Measurements from ENCODE around the gene AGBL4.

AGBL4 gene

GRCh38 chr1:48677306-48678287 lies 1346.2 kb downstream of the AGBL4 start:
- Histone ChIP-seq H3K27me3 (ENCODE audit: insufficient read depth, low read length) (no peaks in the 10 kb centered on the region), H2AFZ (ENCODE audit: low read length, unreplicated experiment) (no peak overlapping the region), H3K79me2 (ENCODE audit: control insufficient read depth, insufficient read depth, low read length, unreplicated experiment) (no peaks in the 10 kb centered on the region), H3K4me1 (ENCODE audit: control insufficient read depth, insufficient read depth, low read length, unreplicated experiment) (peaks cover 8% of the 10 kb centered on the region), H3K4me3 (ENCODE audit: low read depth, low read length) (no peak overlapping the region), H3K36me3 (ENCODE audit: insufficient read depth, low read length) (no peaks in the 10 kb centered on the region), H3K27ac (ENCODE audit: low read depth, low read length) (no peak overlapping the region)

- peaks cover 8% of the 10 kb centered on the region for H3K4me1 ChIP-seq (ENCODE audit: control insufficient read depth, insufficient read depth, low read length, unreplicated experiment)
- H3K36me3 ChIP-seq (ENCODE audit: insufficient read depth, low read length) = no peaks in the 10 kb centered on the region
- H3K27me3 ChIP-seq (ENCODE audit: insufficient read depth, low read length) = no peaks in the 10 kb centered on the region
- H3K4me3 ChIP-seq (ENCODE audit: low read depth, low read length) = no peak overlapping the region
- H3K79me2 ChIP-seq (ENCODE audit: control insufficient read depth, insufficient read depth, low read length, unreplicated experiment) = no peaks in the 10 kb centered on the region
- no peak overlapping the region for H2AFZ ChIP-seq (ENCODE audit: low read length, unreplicated experiment)
- H3K27ac ChIP-seq (ENCODE audit: low read depth, low read length) = no peak overlapping the region
Observed at GRCh38 chr1:48676822-48677221, 1346.9 kb downstream of the AGBL4 start.

GRCh38 chr1:48676376-48676775 lies 1347.4 kb downstream of the AGBL4 start:
- Histone ChIP-seq H3K27me3 (ENCODE audit: insufficient read depth, low read length) (no peaks in the 10 kb centered on the region), H3K27ac (ENCODE audit: low read depth, low read length) (no peak overlapping the region), H3K4me1 (ENCODE audit: control insufficient read depth, insufficient read depth, low read length, unreplicated experiment) (peaks cover 8% of the 10 kb centered on the region)

GRCh38 chr1:48675251-48675650 lies 1348.5 kb downstream of the AGBL4 start:
- Histone ChIP-seq H3K27ac (ENCODE audit: low read depth, low read length) (no peak overlapping the region), H3K4me3 (ENCODE audit: low read depth, low read length) (no peak overlapping the region), H3K79me2 (ENCODE audit: control insufficient read depth, insufficient read depth, low read length, unreplicated experiment) (no peaks in the 10 kb centered on the region), H3K27me3 (ENCODE audit: insufficient read depth, low read length) (no peaks in the 10 kb centered on the region), H3K4me1 (ENCODE audit: control insufficient read depth, insufficient read depth, low read length, unreplicated experiment) (peaks cover 8% of the 10 kb centered on the region), H3K36me3 (ENCODE audit: insufficient read depth, low read length) (no peaks in the 10 kb centered on the region), H2AFZ (ENCODE audit: low read length, unreplicated experiment) (no peak overlapping the region)

More at GRCh38 chr1:48676376-48676775, 1347.4 kb downstream of the AGBL4 start:
- Histone ChIP-seq H3K4me3 (ENCODE audit: low read depth, low read length) (no peak overlapping the region), H3K36me3 (ENCODE audit: insufficient read depth, low read length) (no peaks in the 10 kb centered on the region), H3K79me2 (ENCODE audit: control insufficient read depth, insufficient read depth, low read length, unreplicated experiment) (no peaks in the 10 kb centered on the region), H2AFZ (ENCODE audit: low read length, unreplicated experiment) (no peak overlapping the region)

- Histone ChIP-seq H3K4me1 (ENCODE audit: control insufficient read depth, insufficient read depth, low read length, unreplicated experiment) (peaks cover 8% of the 10 kb centered on the region), H2AFZ (ENCODE audit: low read length, unreplicated experiment) (no peak overlapping the region), H3K4me3 (ENCODE audit: low read depth, low read length) (no peak overlapping the region), H3K27ac (ENCODE audit: low read depth, low read length) (no peak overlapping the region), H3K27me3 (ENCODE audit: insufficient read depth, low read length) (no peaks in the 10 kb centered on the region), H3K79me2 (ENCODE audit: control insufficient read depth, insufficient read depth, low read length, unreplicated experiment) (no peaks in the 10 kb centered on the region), H3K36me3 (ENCODE audit: insufficient read depth, low read length) (no peaks in the 10 kb centered on the region)
Observed at GRCh38 chr1:48674641-48675040, 1349.1 kb downstream of the AGBL4 start.

GRCh38 chr1:48673332-48674105 lies 1350.2 kb downstream of the AGBL4 start:
- Histone ChIP-seq H3K4me1 (ENCODE audit: control insufficient read depth, insufficient read depth, low read length, unreplicated experiment) (peaks cover 8% of the 10 kb centered on the region), H3K79me2 (ENCODE audit: control insufficient read depth, insufficient read depth, low read length, unreplicated experiment) (no peaks in the 10 kb centered on the region), H3K36me3 (ENCODE audit: insufficient read depth, low read length) (no peaks in the 10 kb centered on the region), H3K27me3 (ENCODE audit: insufficient read depth, low read length) (no peaks in the 10 kb centered on the region), H2AFZ (ENCODE audit: low read length, unreplicated experiment) (no peak overlapping the region), H3K4me3 (ENCODE audit: low read depth, low read length) (no peak overlapping the region), H3K27ac (ENCODE audit: low read depth, low read length) (no peak overlapping the region)

- Histone ChIP-seq H3K36me3 (ENCODE audit: insufficient read depth, low read length) (no peaks in the 10 kb centered on the region), H3K27ac (ENCODE audit: low read depth, low read length) (no peak overlapping the region), H3K79me2 (ENCODE audit: control insufficient read depth, insufficient read depth, low read length, unreplicated experiment) (no peaks in the 10 kb centered on the region), H3K4me1 (ENCODE audit: control insufficient read depth, insufficient read depth, low read length, unreplicated experiment) (peaks cover 8% of the 10 kb centered on the region), H3K27me3 (ENCODE audit: insufficient read depth, low read length) (no peaks in the 10 kb centered on the region), H2AFZ (ENCODE audit: low read length, unreplicated experiment) (no peak overlapping the region), H3K4me3 (ENCODE audit: low read depth, low read length) (no peak overlapping the region)
Observed at GRCh38 chr1:48671578-48671977, 1352.2 kb downstream of the AGBL4 start.

GRCh38 chr1:48670234-48671020 lies 1353.3 kb downstream of the AGBL4 start:
- no peaks in the 10 kb centered on the region for H3K79me2 ChIP-seq (ENCODE audit: control insufficient read depth, insufficient read depth, low read length, unreplicated experiment)
- H3K4me1 ChIP-seq (ENCODE audit: control insufficient read depth, insufficient read depth, low read length, unreplicated experiment) = peaks cover 8% of the 10 kb centered on the region
- H3K27ac ChIP-seq (ENCODE audit: low read depth, low read length) = no peak overlapping the region
- no peak overlapping the region for H3K4me3 ChIP-seq (ENCODE audit: low read depth, low read length)
- no peaks in the 10 kb centered on the region for H3K27me3 ChIP-seq (ENCODE audit: insufficient read depth, low read length)
- no peak overlapping the region for H2AFZ ChIP-seq (ENCODE audit: low read length, unreplicated experiment)
- H3K36me3 ChIP-seq (ENCODE audit: insufficient read depth, low read length) = no peaks in the 10 kb centered on the region

GRCh38 chr1:48668339-48668738 lies 1355.4 kb downstream of the AGBL4 start:
- H3K79me2 ChIP-seq (ENCODE audit: control insufficient read depth, insufficient read depth, low read length, unreplicated experiment) = no peaks in the 10 kb centered on the region
- no peaks in the 10 kb centered on the region for H3K27me3 ChIP-seq (ENCODE audit: insufficient read depth, low read length)
- no peak overlapping the region for H3K4me3 ChIP-seq (ENCODE audit: low read depth, low read length)
- H3K4me1 ChIP-seq (ENCODE audit: control insufficient read depth, insufficient read depth, low read length, unreplicated experiment) = no peaks in the 10 kb centered on the region
- no peaks in the 10 kb centered on the region for H3K36me3 ChIP-seq (ENCODE audit: insufficient read depth, low read length)
- H2AFZ ChIP-seq (ENCODE audit: low read length, unreplicated experiment) = no peak overlapping the region
- H3K27ac ChIP-seq (ENCODE audit: low read depth, low read length) = no peak overlapping the region

- no peak overlapping the region for H2AFZ ChIP-seq (ENCODE audit: low read length, unreplicated experiment)
Observed at GRCh38 chr1:48667782-48668181, 1356.0 kb downstream of the AGBL4 start.

More at GRCh38 chr1:48667782-48668181, 1356.0 kb downstream of the AGBL4 start:
- H3K4me1 ChIP-seq (ENCODE audit: control insufficient read depth, insufficient read depth, low read length, unreplicated experiment) = no peaks in the 10 kb centered on the region
- no peak overlapping the region for H3K4me3 ChIP-seq (ENCODE audit: low read depth, low read length)
- H3K79me2 ChIP-seq (ENCODE audit: control insufficient read depth, insufficient read depth, low read length, unreplicated experiment) = no peaks in the 10 kb centered on the region
- H3K27me3 ChIP-seq (ENCODE audit: insufficient read depth, low read length) = no peaks in the 10 kb centered on the region
- no peak overlapping the region for H3K27ac ChIP-seq (ENCODE audit: low read depth, low read length)
- H3K36me3 ChIP-seq (ENCODE audit: insufficient read depth, low read length) = no peaks in the 10 kb centered on the region

Measured in ACC112 (cell line).